PC-3 (cell line): ENCODE measurements around the gene PPARG. TPM values are rescaled to one million over a fixed set of nuclear protein-coding genes. Genes with fewer than 3 reads are reported as not detected.
"Not testable (repeated sequence)": the region's sequence is repeated elsewhere in the genome, so short reads cannot be mapped to it uniquely, and the experiment has no call there.

ENCODE experiments used
- ATAC-seq: fragments of 200-7000 bp; cut with Tn5 transposase; 2 replicates; pipeline ENCODE4 v1.9.1; 2020; ENCODE audit warnings: mild to moderate bottlenecking, moderate library complexity
- BruUV-seq: library from RNA; stranded (reverse); fragments of 400-500 nt; replicated peaks from 2 replicates; lab custom pipeline; 2021; lab: Mats Ljungman, UMichigan
- CTCF ChIA-PET: fragments of 300-600 bp; sonication (Branson Sonifier 250); formaldehyde crosslinking; loops from one replicate; lab custom pipeline; 2022; ENCODE audit warnings: antibody characterized with exemption; lab: Charles Lee
- POLR2A ChIA-PET: fragments of 300-600 bp; sonication (Branson Sonifier 250); formaldehyde crosslinking; loops from one replicate; lab custom pipeline; 2022; ENCODE audit warnings: antibody characterized with exemption; ENCODE audit not compliant: unreplicated experiment; lab: Charles Lee
- DNase-seq: peaks from one replicate; pipeline ENCODE4 v3.0.0-alpha.2; 2015
- H2AFZ ChIP-seq: fragments of 300-600 bp; sonication (generic); 2 replicates; pipeline ENCODE4 v1.6.0; 2016; ENCODE audit warnings: antibody characterized with exemption, low read length
- H3F3A ChIP-seq: fragments of 300-600 bp; sonication (generic); one replicate; pipeline ENCODE4 v1.6.0; 2017; ENCODE audit warnings: antibody characterized with exemption, low read length, control low read depth, mild to moderate bottlenecking; ENCODE audit not compliant: unreplicated experiment
- H3K27ac ChIP-seq: fragments of 300-600 bp; sonication (generic); 2 replicates; pipeline ENCODE4 v1.5.1; 2016; ENCODE audit warnings: mild to moderate bottlenecking, low read length
- H3K27me3 ChIP-seq: fragments of 300-600 bp; sonication (generic); 2 replicates; pipeline ENCODE4 v1.6.1; 2016; ENCODE audit warnings: low read length, mixed read lengths
- H3K36me3 ChIP-seq: fragments of 300-600 bp; sonication (generic); 2 replicates; pipeline ENCODE4 v1.6.1; 2016; ENCODE audit warnings: low read depth, mixed run types, low read length, mixed read lengths
- H3K4me1 ChIP-seq: fragments of 300-600 bp; sonication (generic); 2 replicates; pipeline ENCODE4 v1.5.1; 2016; ENCODE audit warnings: low read length; ENCODE audit not compliant: insufficient read depth
- H3K4me2 ChIP-seq: fragments of 300-600 bp; sonication (generic); 2 replicates; pipeline ENCODE4 v1.6.0; 2016; ENCODE audit warnings: low read length
- H3K4me3 ChIP-seq: fragments of 300-600 bp; sonication (generic); 2 replicates; pipeline ENCODE4 v1.5.1; 2016; ENCODE audit warnings: mild to moderate bottlenecking, low read length, mixed read lengths
- H3K79me2 ChIP-seq: fragments of 300-600 bp; sonication (generic); 2 replicates; pipeline ENCODE4 v1.6.1; 2017; ENCODE audit warnings: low read length, mixed read lengths
- H3K9ac ChIP-seq: fragments of 300-600 bp; sonication (generic); 2 replicates; pipeline ENCODE4 v1.6.0; 2016; ENCODE audit warnings: mild to moderate bottlenecking, low read length
- H3K9me2 ChIP-seq: fragments of 300-600 bp; sonication (generic); replicated peaks from 2 replicates; pipeline ENCODE4 v1.6.1; 2016; ENCODE audit warnings: mixed run types, low read length, mixed read lengths
- H3K9me3 ChIP-seq: fragments of 300-600 bp; sonication (generic); 2 replicates; pipeline ENCODE4 v1.6.1; 2016; ENCODE audit warnings: low read length, mixed read lengths
- H4K20me1 ChIP-seq: fragments of 300-600 bp; sonication (generic); 2 replicates; pipeline ENCODE4 v1.6.1; 2016; ENCODE audit warnings: low read length, mixed read lengths
- CTCF ChIP-seq: fragments of 300-600 bp; sonication (generic); conservative IDR thresholded peaks from 2 replicates; pipeline ENCODE4 v1.5.1; 2017; ENCODE audit warnings: antibody characterized with exemption, low read depth, mild to moderate bottlenecking, low read length
- EZH2 ChIP-seq: fragments of 300-600 bp; sonication (generic); IDR thresholded peaks from one replicate; pipeline ENCODE4 v1.6.1; 2017; ENCODE audit warnings: antibody characterized with exemption, mild to moderate bottlenecking, low read length; ENCODE audit not compliant: unreplicated experiment
- EZH2phosphoT487 ChIP-seq: fragments of 300-600 bp; sonication (generic); IDR thresholded peaks from 2 replicates; pipeline ENCODE4 v1.6.1; 2018; ENCODE audit warnings: mild to moderate bottlenecking, antibody characterized with exemption, low read length, borderline replicate concordance
- intact Hi-C: fragments of 100-400 bp; cut with micrococcal nuclease; formaldehyde crosslinking; loops from 2 replicates; pipeline ENCODE4 v1.9.0; 2023
- total RNA-seq: library from RNA; depleted of rRNA; stranded (reverse); fragments of >200 nt; gene quantifications from 2 replicates; pipeline ENCODE4 v1.2.3, GENCODE V29; 2014

Gene PPARG
- total RNA-seq, 1 experiment from 2014 or later, result 250 TPM

- no peaks in the 10 kb centered on the region for H3K9me2 ChIP-seq
- no peaks in the 10 kb centered on the region for H3K27me3 ChIP-seq
- TF ChIP-seq EZH2, result no peak
- TF ChIP-seq EZH2phosphoT487, result no peak
- TF ChIP-seq CTCF, result no peak
- H4K20me1 ChIP-seq, result no peaks in the 10 kb centered on the region
- no peaks in the 10 kb centered on the region for H3K79me2 ChIP-seq
- no peak overlapping the region for H3K4me2 ChIP-seq
- no peak overlapping the region for H3K4me3 ChIP-seq
- no peak for DNase-seq
- no peaks in the 10 kb centered on the region for H3K9me3 ChIP-seq
- H3F3A ChIP-seq, result no peaks in the 10 kb centered on the region
- ChIA-PET CTCF (no interaction called here), POLR2A (no interaction called here)
- no peaks in the 10 kb centered on the region for H3K36me3 ChIP-seq
- no peak for ATAC-seq
- H3K4me1 ChIP-seq, result no peaks in the 10 kb centered on the region
- no peak overlapping the region for H3K27ac ChIP-seq
- intact Hi-C loops, result no loop called here
- H3K9ac ChIP-seq, result no peak overlapping the region
- H2AFZ ChIP-seq, result no peak overlapping the region
- BruUV-seq, result no TSS peak
Observed at GRCh38 chr3:12255393-12255792, 33.5 kb upstream of the PPARG start.

GRCh38 chr3:12258911-12259310 lies 30.0 kb upstream of the PPARG start:
- intact Hi-C loops, result no loop called here
- POLR2A ChIA-PET, result no interaction called here
- H4K20me1 ChIP-seq, result no peaks in the 10 kb centered on the region

GRCh38 chr3:12262173-12262572 lies 26.7 kb upstream of the PPARG start:
- H3K4me3 ChIP-seq, DNase-seq, H3K9ac ChIP-seq, H3K4me1 ChIP-seq, H3K79me2 ChIP-seq, H3K9me2 ChIP-seq, H3K36me3 ChIP-seq, POLR2A ChIA-PET, H3K4me2 ChIP-seq, H3K9me3 ChIP-seq, BruUV-seq, H4K20me1 ChIP-seq, H3K27me3 ChIP-seq, H2AFZ ChIP-seq, ATAC-seq, H3K27ac ChIP-seq, H3F3A ChIP-seq, intact Hi-C loops: not testable (repeated sequence)
- CTCF ChIA-PET, result interaction anchor here (0.7 kb wide), 1 partner anchor 244 kb away, joined by 5 read pairs; no protein-coding TSS in a partner anchor

More at GRCh38 chr3:12258911-12259310, 30.0 kb upstream of the PPARG start:
- ATAC-seq (no peak), DNase-seq (no peak)
- Histone ChIP-seq H3K9me3 (no peaks in the 10 kb centered on the region), H3K36me3 (no peaks in the 10 kb centered on the region), H3K4me1 (peaks cover 6% of the 10 kb centered on the region; the same call in 1 of the 2 replicates), H3K4me3 (no peak overlapping the region), H3K9me2 (no peaks in the 10 kb centered on the region), H3K9ac (no peak overlapping the region), H3K79me2 (no peaks in the 10 kb centered on the region), H3F3A (no peaks in the 10 kb centered on the region), H3K27ac (no peak overlapping the region), H2AFZ (no peak overlapping the region), H3K27me3 (no peaks in the 10 kb centered on the region), H3K4me2 (no peak overlapping the region)
- CTCF ChIA-PET, result no interaction called here
- BruUV-seq, result no TSS peak
- no peak for TF ChIP-seq EZH2
- TF ChIP-seq EZH2phosphoT487, result no peak
- no peak for TF ChIP-seq CTCF
